NT2/D1 (cell line): ENCODE results near the gene CGB5.

Source experiments
- SUZ12 ChIP-seq: IDR thresholded peaks from 2 replicates; pipeline ENCODE4 v1.6.1; 2011; ENCODE audit not compliant: insufficient read length, insufficient read depth; ENCODE audit errors: extremely low read depth
- YY1 ChIP-seq: IDR thresholded peaks from 2 replicates; pipeline ENCODE4 v1.6.1; 2011; ENCODE audit not compliant: insufficient read length, insufficient read depth
- ZNF274 ChIP-seq: IDR thresholded peaks from 2 replicates; pipeline ENCODE4 v1.6.1; 2011; ENCODE audit warnings: mild to moderate bottlenecking, low read depth, low read length

DNA sequence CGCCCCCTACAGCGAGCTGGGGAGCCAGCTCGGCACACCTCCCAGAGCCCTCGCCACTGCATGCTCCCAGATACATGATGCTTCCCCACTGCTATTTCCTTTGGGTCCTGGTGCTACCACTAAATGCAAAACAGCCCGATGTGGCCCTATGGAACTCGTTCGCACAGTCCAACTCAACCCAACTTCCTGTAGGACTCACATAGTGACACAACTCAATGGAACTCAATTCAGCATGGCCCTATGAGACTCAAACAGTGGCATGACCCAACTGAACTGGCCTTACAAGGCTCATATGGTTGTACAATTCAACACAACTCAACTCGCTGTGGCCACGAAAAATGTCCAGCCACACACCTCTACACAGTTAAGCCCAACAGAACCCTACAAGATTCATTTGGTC is 25.4 kb downstream of the CGB5 start:
- TF ChIP-seq ZNF274 (no peak), SUZ12 (no peak), YY1 (no peak)
